Neural crest cell (in vitro differentiated cells): ENCODE results near the gene MUC2. TPM values are rescaled to one million over a fixed set of nuclear protein-coding genes. Genes with fewer than 3 reads are reported as not detected.

Source experiments
- DNase-seq: peaks from one replicate; pipeline ENCODE4 v3.0.0; 2021; ENCODE audit warnings: low read depth, mixed read lengths, low spot score
- H3K27ac Mint-ChIP-seq: one replicate; pipeline ENCODE4 v1.8.0; 2021; ENCODE audit warnings: mild to moderate bottlenecking, mixed read lengths; ENCODE audit not compliant: unreplicated experiment
- H3K27me3 Mint-ChIP-seq: 2 replicates; pipeline ENCODE4 v1.8.0; 2021; ENCODE audit warnings: low read depth, mild to moderate bottlenecking, mixed read lengths
- H3K36me3 Mint-ChIP-seq: 2 replicates; pipeline ENCODE4 v1.8.0; 2021; ENCODE audit warnings: low read depth, mild to moderate bottlenecking, mixed read lengths
- H3K4me1 Mint-ChIP-seq: 2 replicates; pipeline ENCODE4 v1.8.0; 2021; ENCODE audit warnings: mixed read lengths
- H3K4me3 Mint-ChIP-seq: one replicate; pipeline ENCODE4 v1.8.0; 2021; ENCODE audit warnings: mild to moderate bottlenecking, mixed read lengths
- H3K9me3 Mint-ChIP-seq: 2 replicates; pipeline ENCODE4 v1.8.0; 2021; ENCODE audit warnings: mixed read lengths
- CTCF ChIP-seq: fragments of 200-600 bp; sonication (generic); conservative IDR thresholded peaks from 2 replicates; pipeline ENCODE4 v1.5.0; 2021; ENCODE audit warnings: antibody characterized with exemption, mild to moderate bottlenecking
- long read RNA-seq: library from polyadenylated mRNA; unstranded; transcript quantifications from one replicate; pipeline ENCODE4 v2.0.0, GENCODE V29; 2020
- total RNA-seq: library from RNA; stranded (reverse); gene quantifications from 2 replicates; pipeline ENCODE4 v1.2.1, GENCODE V29; 2021

Gene MUC2
- total RNA-seq = not detected in 2 replicates
- long read RNA-seq = 0 reads

GRCh38 chr11:1074244-1075221, at the start of gene MUC2:
MUC2 (plus strand) TSS chr11:1074874.
- peaks cover 2% of the 10 kb centered on the region for H3K27me3 Mint-ChIP-seq
- no peaks in the 10 kb centered on the region for H3K36me3 Mint-ChIP-seq
- peak within 1 kb of the TSS; percentile 86 for H3K27ac Mint-ChIP-seq
- no peak for DNase-seq
- H3K4me3 Mint-ChIP-seq = no peak within 1 kb of the TSS
- H3K9me3 Mint-ChIP-seq = no peaks in the 10 kb centered on the region
- H3K4me1 Mint-ChIP-seq = no peaks in the 10 kb centered on the region
- TF ChIP-seq CTCF = no peak

GRCh38 chr11:1025410-1026162, 49.1 kb upstream of the MUC2 start:
- TF ChIP-seq CTCF = no peak
- Mint-ChIP-seq H3K27ac (no peak overlapping the region), H3K4me3 (no peak overlapping the region), H3K36me3 (peaks cover 3% of the 10 kb centered on the region), H3K4me1 (no peaks in the 10 kb centered on the region), H3K9me3 (no peaks in the 10 kb centered on the region), H3K27me3 (no peaks in the 10 kb centered on the region)
- DNase-seq = no peak

- TF ChIP-seq CTCF = no peak
- H3K4me1 Mint-ChIP-seq = no peaks in the 10 kb centered on the region
- peaks cover 3% of the 10 kb centered on the region for H3K36me3 Mint-ChIP-seq
- DNase-seq = no peak
- no peak overlapping the region for H3K27ac Mint-ChIP-seq
- H3K9me3 Mint-ChIP-seq = no peaks in the 10 kb centered on the region
- no peak overlapping the region for H3K4me3 Mint-ChIP-seq
- H3K27me3 Mint-ChIP-seq = no peaks in the 10 kb centered on the region
These were observed 48.6 kb upstream of the MUC2 start for GRCh38 chr11:1026163-1026450.

- no peak for TF ChIP-seq CTCF
- no peak for DNase-seq
- Mint-ChIP-seq H3K27ac (no peak overlapping the region), H3K4me1 (no peaks in the 10 kb centered on the region), H3K36me3 (peaks cover 3% of the 10 kb centered on the region), H3K4me3 (no peak overlapping the region), H3K27me3 (no peaks in the 10 kb centered on the region), H3K9me3 (no peaks in the 10 kb centered on the region)
These were observed 47.8 kb upstream of the MUC2 start for GRCh38 chr11:1026641-1027482.
